Stimulated activated CD4-positive, alpha-beta T cell treated with anti-CD3 and anti-CD28 coated beads, Interleukin-1b, Interleukin-23, amount 100 ng/mL, for 48 hours (primary cell): Measurements from ENCODE around the gene STPG4.

Source experiments
- DNase-seq: peaks from one replicate; pipeline ENCODE4 v3.0.0-alpha.2; 2020

The STPG4 gene

GRCh38 chr2:47069628-47070154 lies 85.4 kb downstream of the STPG4 start:
- DNase-seq: no peak

- no peak for DNase-seq
These were observed 86.0 kb downstream of the STPG4 start for GRCh38 chr2:47068981-47069627.

GRCh38 chr2:47067788-47068407 lies 87.2 kb downstream of the STPG4 start:
- DNase-seq: no peak

- no peak for DNase-seq
These were observed 89.2 kb downstream of the STPG4 start for GRCh38 chr2:47065771-47066380.

- DNase-seq: no peak
These were observed 89.8 kb downstream of the STPG4 start for GRCh38 chr2:47065343-47065742.

GRCh38 chr2:47064106-47064505 lies 91.0 kb downstream of the STPG4 start:
- DNase-seq: no peak

- DNase-seq: no peak
These were observed 91.6 kb downstream of the STPG4 start for GRCh38 chr2:47063538-47063930.

GRCh38 chr2:47062681-47063537 lies 92.2 kb downstream of the STPG4 start:
- no peak for DNase-seq

GRCh38 chr2:47061944-47062678 lies 93.0 kb downstream of the STPG4 start:
- no peak for DNase-seq

- no peak for DNase-seq
These were observed 94.4 kb downstream of the STPG4 start for GRCh38 chr2:47060652-47061170.

GRCh38 chr2:47058003-47058931 lies 96.8 kb downstream of the STPG4 start:
- DNase-seq: no peak

GRCh38 chr2:47057687-47058002 lies 97.5 kb downstream of the STPG4 start:
- no peak for DNase-seq

GRCh38 chr2:47056868-47057686 lies 98.0 kb downstream of the STPG4 start:
- DNase-seq: no peak

GRCh38 chr2:47056374-47056773 lies 98.7 kb downstream of the STPG4 start:
- no peak for DNase-seq

GRCh38 chr2:47054868-47055267 lies 100.2 kb downstream of the STPG4 start:
- no peak for DNase-seq

- DNase-seq: no peak
These were observed 101.0 kb downstream of the STPG4 start for GRCh38 chr2:47054036-47054555.

- no peak for DNase-seq
These were observed 102.3 kb downstream of the STPG4 start for GRCh38 chr2:47052847-47053246.

- DNase-seq: no peak
These were observed 103.5 kb downstream of the STPG4 start for GRCh38 chr2:47051562-47051961.

GRCh38 chr2:47050762-47051161 lies 104.3 kb downstream of the STPG4 start:
- DNase-seq: no peak
